Ramos (cell line): ENCODE data around the gene RRAD.
"Not testable (repeated sequence)": the region's sequence is repeated elsewhere in the genome, so short reads cannot be mapped to it uniquely, and the experiment has no call there.

ENCODE experiments used
- in situ Hi-C: fragments of 300-500 bp; cut with MboI; formaldehyde crosslinking; loops from one replicate; pipeline ENCODE4 v1.14.3; 2022; ENCODE audit warnings: low sequenced_read_pairs; ENCODE audit not compliant: unreplicated experiment

The RRAD gene

DNA sequence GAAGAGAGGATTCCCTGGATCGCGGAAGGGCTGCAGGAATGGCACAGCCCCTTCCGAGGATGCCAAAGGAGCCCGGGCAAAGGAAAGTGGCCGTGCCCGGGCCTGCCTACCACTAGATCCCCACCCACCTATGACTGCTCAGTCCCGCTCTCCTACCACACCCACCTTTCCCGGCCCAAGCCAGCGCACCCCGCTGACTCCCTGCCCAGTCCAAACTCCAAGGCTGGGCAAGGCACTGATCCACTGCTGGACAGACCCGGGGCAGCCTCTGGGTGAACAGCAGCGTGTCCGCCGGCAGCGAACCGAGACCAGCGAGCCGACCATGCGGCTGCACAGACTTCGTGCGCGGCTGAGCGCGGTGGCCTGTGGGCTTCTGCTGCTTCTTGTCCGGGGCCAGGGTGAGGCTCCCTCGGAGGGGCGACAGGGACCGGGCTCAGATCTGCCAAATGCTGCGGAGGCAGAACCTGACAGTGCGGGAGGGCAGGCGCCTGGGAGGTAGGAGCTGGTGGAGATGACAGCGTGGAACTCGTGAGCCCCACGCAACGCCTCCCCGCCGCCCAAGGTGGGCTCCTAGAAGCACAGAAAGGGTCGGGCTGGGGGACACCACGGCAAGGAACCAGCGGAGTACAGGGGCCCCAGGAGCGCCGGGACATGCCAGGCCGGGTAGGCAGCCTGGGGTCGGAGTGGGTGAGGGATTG, 10.1 kb upstream of the RRAD start, which contains the start of gene CES2:
TSS of gene CES2 (plus strand) at position 203 of the 698 bp plus-strand sequence. CDS start at position 323, 120 bp downstream.
- in situ Hi-C loops: no loop called here

DNA sequence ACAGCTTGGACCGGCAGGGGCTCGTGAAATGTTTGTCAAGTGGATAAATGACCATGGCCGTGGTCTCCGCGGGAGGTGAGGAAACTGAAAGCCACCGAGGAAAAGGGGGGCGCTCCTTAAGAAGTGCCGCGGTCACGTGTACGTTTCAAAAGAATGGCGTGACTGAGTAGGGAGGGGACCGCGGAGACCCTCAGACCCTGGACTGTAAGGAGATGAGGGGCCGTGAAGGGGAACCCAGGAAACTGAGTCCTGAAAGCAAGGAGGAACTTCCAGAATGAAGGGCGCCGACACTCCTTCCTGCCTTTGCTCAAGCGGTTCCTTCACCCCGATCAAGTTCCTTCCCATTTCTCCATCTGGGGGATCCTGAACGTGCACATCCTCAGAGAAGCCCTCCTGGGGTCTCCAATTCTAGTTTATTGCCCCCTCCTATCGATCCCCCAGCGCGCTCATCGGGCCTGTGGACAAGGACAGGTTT, 9.5 kb upstream of the RRAD start:
- in situ Hi-C loops: not testable (repeated sequence)

DNA sequence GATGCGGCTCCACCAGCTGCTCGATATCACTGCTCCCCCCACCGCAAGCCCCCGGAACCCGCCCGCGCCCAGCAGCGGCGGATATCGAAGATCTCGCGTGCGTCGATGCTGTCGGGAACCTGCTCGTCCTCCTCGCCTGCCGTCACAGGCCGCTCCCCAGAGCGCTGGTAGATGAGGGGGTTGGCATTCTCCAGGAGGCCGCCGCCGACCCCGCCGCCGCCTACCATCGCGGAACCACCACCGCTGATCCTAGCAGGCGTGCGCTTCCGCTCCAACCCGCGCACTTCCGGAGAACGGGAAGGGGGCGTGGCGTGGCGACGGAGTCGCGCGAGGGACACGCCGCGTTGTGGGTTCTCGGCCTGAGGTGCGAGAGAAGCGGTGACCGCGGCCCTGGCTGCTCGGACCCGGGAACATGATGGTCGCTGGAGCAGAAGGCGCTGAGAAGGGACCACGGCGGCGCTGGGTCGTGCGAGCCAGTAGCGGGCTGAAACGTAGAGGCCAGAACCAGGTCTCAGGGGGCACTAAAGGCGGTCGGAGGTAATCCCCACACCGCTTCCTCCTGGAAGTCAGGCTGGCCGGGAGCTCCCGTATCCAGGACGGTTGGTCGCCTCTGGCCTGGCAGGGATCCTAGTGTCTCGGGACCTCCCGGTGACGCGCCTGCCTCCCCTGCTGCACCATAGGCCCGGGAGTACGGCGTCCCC, 9.0 kb upstream of the RRAD start, which contains the start of gene CIAO2B:
TSS of gene CIAO2B (minus strand) at position 265 of the 701 bp plus-strand sequence. CDS start at position 227, 38 bp downstream.
- in situ Hi-C loops: no loop called here

DNA sequence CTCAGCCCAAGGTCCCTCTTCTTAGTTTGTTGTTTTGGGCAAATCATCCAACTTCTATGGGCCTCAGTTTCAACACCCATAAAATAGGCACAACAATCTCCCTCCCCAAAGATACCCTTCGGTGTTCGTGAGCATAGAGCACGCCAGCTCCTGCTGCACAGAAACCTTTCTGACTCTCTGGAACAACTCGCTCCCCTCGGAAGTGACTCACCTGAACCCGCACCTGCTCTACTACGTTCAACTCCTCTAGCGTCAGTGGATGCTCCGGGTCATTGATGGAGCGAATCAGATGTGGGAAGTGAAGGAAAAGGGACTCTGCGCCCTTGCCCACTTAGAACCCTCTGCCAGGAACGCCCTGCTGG, 8.4 kb upstream of the RRAD start:
- in situ Hi-C loops: no loop called here

DNA sequence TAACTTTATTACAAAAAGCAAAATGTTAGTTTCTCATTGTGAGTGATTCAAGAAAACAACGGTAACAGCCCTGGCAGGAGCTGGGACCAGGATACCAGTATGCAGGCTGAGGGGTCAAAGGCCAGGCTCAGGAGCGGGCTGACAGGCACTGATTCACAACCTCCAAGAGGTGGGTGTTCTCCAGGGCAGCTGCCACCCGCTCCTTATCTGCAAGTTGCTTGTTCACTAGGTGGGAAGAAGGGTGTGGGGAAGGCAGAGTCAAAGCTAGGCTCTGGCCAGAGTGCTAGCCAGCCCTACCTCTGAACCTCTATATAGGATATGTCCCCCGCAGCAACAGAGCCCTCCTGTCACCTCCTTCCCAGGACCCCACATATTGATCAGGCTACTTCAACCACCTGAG, 6.7 kb upstream of the RRAD start:
- in situ Hi-C loops: no loop called here

DNA sequence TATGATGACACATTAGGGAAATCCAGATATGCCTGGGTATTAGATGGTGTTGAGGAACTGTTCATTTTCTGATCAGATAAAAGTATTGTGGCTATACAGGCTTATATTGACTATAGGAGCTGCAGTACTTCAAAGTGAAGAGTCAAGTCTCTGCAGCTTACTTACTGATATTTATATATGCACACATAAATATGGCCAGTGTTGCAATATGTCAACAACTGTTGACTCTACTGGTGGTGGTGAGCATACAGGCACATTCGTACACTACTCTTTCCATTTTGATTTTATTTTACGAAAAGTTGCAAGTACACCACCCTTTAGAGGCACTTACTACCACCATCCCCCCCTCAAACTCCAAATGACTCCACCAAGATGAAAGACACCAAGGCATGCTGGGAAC, 6.3 kb upstream of the RRAD start:
- in situ Hi-C loops: no loop called here

DNA sequence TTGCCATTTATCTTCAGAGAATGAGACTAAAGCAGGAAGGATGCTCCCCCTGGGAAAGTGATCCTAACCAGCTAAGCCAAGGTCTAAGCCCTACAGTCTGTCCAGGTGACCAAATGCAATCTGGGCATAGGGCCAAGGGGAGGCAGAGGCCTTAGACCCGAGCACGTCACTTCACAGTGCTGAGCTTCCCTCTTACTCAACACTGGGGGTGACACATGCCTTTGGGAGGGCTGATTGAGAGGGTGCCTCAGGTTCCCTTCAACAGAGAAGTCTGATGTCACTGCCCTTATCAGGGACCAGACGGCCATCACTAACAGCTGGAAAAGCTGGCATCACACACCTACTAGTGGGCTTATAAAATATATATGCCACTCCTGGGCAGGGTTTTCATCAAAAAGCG, 4.9 kb upstream of the RRAD start:
- in situ Hi-C loops: no loop called here

DNA sequence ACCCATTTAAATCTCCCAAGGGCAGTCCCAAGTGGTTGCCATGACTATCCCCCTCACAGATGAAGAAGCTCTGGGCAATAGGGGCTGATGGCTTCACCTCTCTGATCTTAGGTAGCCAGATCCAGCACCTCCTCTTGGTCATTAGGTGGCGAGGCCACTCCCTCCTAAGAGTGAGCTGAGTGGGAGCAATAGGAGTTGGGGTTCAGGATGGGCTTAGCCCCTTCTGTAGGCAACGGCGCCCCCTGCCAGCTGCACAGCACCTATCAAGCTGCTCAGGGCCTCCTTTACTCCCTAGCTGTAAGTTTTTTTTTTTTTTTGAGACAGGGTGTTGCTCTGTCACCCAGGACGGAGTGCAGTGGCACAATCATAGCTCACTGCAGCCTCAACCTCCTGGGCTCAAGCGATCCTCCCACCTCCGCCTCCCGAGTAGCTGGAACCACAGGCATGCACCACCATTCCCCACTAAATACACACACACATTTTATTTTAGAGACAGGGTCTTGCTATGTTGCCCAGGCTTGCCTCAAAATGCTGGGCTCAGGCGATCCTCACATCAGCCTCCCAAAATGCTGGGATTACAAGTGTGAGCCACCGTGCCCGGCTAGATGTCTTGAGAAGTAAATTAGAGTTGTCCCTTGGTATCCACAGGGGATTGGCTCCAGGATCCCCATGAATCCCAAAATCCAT, 3.5 kb upstream of the RRAD start:
- in situ Hi-C loops: no loop called here

DNA sequence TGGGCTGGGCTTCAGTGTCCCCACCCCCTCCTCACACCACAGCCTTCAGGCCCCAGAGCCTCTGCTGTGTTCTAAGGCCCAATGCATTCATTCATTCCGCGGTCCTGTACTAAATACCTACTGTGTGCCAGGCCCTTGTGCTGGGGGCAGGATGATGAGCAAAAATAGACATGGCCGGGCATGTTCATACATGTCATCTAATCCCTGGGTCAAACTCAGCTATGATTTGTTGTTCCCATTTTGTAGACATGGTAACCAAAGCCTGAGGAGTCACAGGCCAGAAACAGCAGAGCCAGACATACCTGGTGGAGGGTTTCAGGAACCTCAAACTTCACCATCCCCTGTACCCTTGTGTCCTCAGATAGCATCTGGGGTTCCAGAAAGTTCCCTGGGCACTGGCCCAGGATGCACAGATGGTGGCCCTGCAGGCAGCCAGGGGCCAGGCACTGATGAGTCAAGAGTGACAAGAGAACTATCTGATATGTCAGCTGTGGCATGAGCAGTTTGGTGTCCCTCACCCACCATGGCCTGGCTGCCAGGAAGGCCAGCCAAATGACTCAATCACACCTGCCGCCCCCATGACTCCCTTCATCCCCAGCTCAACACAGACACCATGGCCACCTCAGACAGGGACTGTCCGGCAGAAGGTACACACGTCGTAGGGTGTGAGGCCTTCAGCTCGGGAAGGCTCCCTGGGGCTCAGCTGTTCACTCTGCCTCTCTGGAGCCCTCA, 2.7 kb upstream of the RRAD start:
- in situ Hi-C loops: no loop called here

DNA sequence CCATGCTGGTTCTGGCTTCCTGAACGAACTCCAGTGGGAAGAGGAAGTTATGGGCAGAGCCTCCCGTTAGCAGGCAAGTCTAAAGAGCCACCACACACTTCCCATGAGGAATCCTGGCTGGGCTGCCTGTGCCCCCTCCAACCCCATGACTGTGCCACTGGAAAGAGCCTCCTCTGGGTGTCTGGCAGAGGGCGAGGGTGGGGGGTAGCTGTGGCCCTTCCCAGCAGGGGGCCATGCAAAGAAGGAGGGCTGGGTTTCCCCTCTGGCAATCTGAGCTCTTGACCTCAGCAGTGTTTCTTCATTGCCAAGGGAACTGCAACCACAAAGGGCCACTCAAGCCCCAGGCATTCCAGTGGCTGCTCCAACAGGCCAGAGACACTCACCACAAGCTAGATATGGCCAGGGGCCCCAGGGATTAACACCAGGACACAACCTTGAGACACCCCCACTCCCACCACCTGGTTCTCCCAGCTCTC, 1.7 kb upstream of the RRAD start:
- in situ Hi-C loops: no loop called here

DNA sequence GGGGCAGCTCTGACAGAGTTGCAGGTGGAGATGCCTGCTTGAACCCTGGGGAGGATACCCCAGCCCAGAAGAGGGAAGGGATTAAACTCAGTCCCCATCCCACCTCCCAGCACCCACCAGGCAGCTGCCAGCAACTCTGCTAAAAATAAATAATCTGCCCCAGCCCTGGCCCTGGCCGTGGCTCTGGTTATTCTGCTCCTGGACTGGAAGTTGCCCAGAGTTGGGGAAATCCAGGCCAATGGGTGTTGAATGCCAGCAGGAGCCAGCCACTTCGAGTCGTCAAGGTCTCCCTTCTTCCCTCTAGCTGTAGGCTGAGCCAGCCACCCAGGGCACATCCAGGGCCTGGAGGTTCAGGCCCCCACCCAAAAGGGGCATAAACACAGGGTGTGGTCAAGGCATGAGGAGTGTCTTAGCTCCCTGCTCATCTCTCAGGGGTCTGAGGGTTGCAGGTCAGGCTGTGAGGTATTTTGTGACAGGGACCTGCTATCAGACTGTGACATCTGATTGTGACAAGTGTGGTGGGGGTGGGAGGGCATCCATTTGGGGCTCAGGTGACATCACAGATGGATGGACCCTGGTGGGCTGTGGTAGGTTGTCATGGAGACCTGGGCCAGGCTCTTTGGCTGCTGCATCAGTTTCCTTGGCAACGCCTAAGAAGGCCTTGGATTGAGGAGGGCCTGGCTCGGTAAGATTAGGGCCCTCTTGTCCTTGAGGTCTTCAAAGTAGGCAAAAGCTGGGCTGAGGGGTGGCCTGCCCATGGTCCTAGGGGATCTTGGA, 1.0 kb upstream of the RRAD start:
- in situ Hi-C loops: no loop called here

DNA sequence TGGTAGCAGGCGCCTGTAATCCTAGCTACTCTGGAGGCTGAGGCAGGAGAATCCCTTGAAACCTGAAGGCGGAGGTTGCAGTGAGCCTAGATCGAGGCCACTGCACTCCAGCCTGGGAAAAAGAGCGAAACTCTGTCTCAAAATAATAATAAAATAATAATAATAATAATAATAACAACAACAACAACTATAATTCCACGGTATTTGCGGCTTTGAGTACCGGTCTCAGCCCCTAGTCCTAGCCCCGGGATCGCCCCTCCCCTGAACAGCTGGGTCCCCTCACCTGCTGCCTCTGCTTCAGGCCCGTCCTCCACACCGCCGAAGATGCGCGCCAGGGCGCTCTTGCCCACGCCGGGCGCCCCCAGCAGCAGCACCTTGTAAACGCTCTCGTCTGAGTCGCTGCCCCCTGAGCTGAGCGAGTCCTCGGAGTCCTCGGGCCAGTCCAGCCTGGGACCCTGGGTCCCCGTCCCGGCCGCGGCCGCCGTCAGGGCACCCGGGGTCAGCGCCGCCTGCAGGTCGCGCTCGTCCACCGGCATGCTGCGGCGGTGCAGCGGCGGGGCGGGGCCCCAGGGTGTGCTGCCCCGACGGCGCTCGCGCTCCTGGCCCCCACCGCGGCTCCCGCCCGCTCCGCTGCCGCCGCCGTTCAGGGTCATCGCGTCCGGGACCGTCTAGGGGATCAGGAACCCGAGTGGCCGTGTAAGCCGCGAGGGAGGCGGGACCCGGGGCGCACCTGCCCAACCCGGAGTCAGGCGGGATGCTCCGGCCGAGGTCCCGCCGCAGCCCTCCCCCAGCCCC, 611 bp downstream of the RRAD start:
- in situ Hi-C loops: no loop called here

DNA sequence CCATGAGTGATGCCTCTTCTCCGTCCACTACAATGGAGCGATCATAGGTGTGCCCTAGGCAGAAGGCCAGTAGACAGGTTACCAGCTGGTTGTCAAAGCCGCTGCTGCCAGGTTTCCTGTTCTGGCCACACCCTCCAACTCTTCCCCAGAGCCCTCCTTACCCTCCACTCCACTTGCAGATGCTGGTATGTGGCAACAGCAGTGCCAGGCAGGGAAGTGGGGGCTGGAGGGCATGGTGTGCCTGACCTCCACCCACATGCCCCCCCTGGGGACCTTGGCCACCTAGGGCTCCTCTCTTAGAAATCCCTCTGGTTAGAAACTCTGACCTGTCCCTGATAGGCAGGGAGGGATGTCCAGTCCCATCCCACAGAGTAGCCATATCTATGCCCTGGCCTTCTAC, 1.5 kb downstream of the RRAD start:
- in situ Hi-C loops: no loop called here

DNA sequence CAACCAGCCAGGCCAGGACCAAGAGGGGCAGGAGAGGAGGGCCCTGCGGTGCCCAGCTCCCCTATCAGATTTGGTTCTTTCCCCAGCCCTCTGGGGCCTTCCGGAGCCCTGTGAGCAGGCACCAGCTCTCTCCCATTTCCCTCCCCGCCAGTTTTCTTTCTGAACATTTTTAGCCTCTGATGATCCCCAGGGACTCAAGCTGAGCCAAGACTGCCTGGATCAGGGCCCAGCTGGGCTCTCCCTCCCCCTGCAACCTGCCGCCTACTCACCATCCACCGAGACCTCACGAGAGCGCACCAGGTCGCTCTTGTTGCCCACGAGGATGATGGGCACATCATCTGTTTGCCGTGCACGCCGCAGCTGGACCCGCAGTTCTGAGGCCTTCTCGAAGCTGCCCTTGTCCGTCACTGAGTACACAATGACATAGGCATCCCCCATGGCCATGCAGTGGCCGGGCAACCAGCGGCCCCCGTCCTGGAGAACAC, 2.0 kb downstream of the RRAD start:
- in situ Hi-C loops: no loop called here

DNA sequence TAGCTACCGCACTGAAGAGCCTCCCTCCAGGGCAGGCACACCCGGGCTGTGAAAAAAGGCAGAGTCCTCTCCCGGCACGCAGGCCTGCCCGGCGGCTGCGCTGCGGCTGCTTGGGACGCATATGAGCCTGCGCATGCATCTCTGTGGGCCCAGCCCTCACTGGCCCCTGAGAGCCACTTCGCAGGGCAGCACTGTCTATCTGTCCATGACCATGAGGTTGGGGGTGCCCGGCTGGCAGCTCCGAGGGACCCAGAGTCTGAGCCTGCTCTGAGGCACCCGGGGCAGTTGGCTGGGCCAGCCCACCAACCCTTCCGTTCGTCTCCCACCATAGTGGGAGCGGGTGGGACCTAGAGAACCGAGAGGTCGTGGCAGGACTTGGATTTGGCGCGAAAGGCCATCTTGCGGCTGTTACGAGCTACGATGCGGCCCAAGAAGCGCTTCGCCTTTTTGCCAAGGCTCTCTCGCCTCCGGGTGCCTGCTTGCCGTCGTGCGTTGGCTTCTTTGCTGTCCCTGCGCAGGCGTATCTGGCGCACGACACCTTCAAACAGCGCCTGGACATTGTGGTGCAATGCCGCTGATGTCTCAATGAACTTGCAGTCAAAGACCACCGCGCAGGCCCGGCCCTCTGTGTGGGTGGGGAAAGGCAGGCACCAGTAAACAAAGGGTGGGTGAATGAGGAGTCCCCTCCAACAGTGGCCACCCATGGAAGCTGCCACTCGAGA, 3.4 kb downstream of the RRAD start:
- in situ Hi-C loops: no loop called here

DNA sequence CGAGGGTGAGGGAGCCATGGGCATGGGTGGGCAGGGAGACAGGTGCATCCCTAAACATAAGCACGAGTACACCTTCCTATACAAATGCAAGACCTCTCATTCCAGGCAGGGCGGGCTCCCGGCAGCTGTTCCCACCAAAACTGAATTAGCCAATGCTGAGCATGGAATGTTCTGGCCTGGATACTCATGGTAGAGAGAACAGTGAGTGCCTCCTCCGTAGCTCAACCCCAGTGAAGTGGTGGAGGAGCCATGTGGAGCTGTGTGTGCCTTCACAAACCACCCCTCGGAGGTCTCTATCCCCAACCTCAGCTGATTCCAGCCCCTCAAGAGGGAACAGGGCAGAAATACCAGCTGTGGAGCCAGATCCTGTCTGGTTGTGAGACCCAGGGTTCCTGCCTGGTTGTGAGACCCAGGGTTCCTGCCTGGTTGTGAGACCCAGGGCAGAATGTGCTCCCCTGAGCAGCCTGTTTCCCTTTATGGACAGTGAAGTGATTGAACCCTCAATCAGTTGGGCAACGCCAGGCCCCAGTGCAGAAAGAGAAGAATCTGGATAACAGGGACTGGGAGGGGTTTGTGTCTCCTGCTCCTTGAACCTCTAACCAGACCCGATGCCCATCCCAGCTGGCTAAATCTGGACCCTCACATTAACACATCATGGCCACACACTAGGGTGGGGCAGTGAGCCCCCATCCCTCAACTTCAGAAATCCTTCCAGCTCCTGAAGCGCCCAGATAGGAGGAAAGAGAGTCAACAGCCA, 4.2 kb downstream of the RRAD start:
- in situ Hi-C loops: no loop called here

DNA sequence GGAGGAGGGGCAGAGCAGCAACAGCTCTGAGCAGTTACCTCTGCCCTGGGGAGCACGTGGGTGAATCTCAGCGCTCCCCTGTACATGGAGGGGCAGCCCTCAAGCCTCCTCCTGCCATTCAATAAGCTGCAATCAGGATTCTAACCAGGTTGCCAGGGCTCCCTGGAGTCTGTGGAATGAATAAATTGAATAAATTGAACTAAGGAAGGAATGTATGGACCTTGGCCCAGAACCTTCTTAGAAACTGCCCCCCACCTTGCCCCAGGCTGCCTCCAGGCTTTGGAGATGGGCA, 5.1 kb downstream of the RRAD start:
- in situ Hi-C loops: no loop called here
